ENCODE data around the gene TNFAIP1. TPM values are rescaled to one million over a fixed set of nuclear protein-coding genes. Genes with fewer than 3 reads are reported as not detected.

TNFAIP1 gene
- total RNA-seq, 1 donor from 2014 or later, result 28.5 TPM

- DNase-seq (ENCODE audit: low spot score in 2 of 2) (no peak), FAIRE-seq (no peak)
Measured at GRCh38 chr17:28392491-28392890, 56.9 kb downstream of the TNFAIP1 start.

DNA sequence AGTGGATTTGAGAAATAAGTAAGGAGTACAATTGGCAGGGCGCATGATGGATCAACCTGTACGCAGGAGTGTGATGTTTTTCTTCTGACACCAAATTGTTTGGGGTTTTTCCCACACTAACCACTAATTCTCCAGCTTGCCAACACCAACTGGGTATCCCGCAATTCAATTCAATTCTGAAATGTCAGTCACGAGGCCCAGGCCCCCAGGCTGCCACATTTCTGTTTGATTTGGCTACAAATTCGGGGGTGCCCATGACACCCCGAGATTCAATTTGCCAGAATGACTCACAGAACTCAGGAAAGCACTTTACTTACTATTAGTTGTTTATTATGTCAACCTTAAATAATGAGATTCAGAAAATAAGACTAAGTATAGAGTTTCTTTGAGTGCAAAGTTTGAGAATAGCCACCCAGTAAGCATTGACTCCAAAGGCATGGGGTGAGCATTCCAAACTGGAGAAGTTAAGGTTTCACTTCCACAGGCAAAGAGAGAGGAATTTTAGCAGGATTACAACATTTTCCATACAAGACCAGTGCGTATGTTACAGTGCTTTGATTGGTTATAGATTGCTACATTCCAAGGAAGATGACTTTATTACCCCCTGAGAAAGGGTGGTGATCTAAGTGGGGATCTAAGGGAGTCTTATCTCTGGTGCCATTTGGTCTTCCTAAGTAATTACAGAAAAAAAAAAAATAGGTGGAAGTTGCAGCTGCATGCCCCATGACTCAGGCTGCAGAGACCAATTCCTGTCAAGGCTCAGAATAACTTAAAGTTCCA lies 59.0 kb downstream of the TNFAIP1 start:
- FAIRE-seq (no peak), DNase-seq (ENCODE audit: low spot score in 2 of 2) (no peak)

DNA sequence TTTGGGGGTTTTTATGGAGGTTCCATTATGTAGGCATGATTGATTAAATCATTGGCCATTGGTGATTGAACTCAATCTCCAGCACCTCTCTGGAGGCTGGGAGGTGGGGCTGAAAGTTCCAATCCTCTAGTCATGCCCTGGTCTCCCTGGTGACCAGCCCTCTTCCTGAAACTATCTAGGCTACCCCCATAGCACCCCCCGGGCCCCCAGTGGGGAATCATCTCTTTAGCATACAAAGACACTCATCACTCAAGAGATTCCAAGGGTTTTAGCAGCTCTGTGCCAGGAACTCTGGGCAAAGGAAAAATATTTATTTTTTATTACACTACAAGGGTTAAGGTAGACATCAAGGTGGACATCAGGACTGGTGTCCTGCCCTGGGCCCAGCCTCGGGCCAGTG lies 59.9 kb downstream of the TNFAIP1 start:
- FAIRE-seq (no peak), DNase-seq (ENCODE audit: low spot score in 2 of 2) (no peak)

DNA sequence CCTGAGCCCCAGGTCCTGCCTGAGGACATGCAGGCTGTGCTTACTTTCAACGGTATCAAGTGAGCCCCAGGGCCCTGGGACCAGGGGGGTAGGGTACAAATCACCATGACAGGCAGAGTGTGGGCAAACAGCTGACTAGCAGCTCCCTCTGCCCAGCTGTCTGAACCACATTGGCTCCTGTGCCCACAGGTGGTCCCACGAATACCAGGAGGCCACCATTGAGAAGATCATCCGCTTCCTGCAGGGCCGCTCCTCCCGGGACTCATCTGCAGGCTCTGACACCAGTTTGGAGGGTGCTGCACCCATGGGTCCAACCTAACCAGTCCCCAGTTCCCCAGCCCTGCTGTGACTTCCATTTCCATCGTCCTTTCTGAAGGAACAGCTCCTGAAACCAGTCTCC lies 60.4 kb downstream of the TNFAIP1 start:
- no peak for FAIRE-seq
- DNase-seq (ENCODE audit: low spot score in 2 of 2), result no peak

Other genes with a start within 250 kb of the TNFAIP1 start
- 50.1 TPM for gene TMEM97, start 16.6 kb upstream of the TNFAIP1 start, total RNA-seq
- gene IFT20, start 289 bp upstream of the TNFAIP1 start, total RNA-seq, result 31.0 TPM
- gene POLDIP2, start 21.8 kb downstream of the TNFAIP1 start, total RNA-seq, result 42.0 TPM
- gene SEBOX, start 29.4 kb downstream of the TNFAIP1 start, total RNA-seq, result not detected
- 0.41 TPM for gene VTN, start 34.5 kb downstream of the TNFAIP1 start, total RNA-seq
- gene SARM1, start 35.9 kb downstream of the TNFAIP1 start, total RNA-seq, result 18.3 TPM
- gene SLC46A1, start 70.5 kb downstream of the TNFAIP1 start, total RNA-seq, result 12.2 TPM
- not detected for gene SLC13A2, start 137.9 kb downstream of the TNFAIP1 start, total RNA-seq
- not detected for gene FOXN1, start 170.6 kb downstream of the TNFAIP1 start, total RNA-seq
- gene UNC119, start 216.9 kb downstream of the TNFAIP1 start, total RNA-seq, result 32.6 TPM
- gene PIGS, start 235.8 kb downstream of the TNFAIP1 start, total RNA-seq, result 16.3 TPM
- gene ALDOC, start 241.1 kb downstream of the TNFAIP1 start, total RNA-seq, result 56.7 TPM